SK-N-SH (cell line): Measurements from ENCODE around the gene TBL3. TPM values are rescaled to one million over a fixed set of nuclear protein-coding genes. Genes with fewer than 3 reads are reported as not detected.

Experiments used
- CTCF ChIA-PET: fragments of 300-600, 350-600 bp; formaldehyde crosslinking; extraction: SDS; loops from one replicate; lab custom pipeline; 2021; lab: Yijun Ruan, JAX
- POLR2A ChIA-PET: fragments of 350-600 bp; sonication (Branson Sonifier 250); formaldehyde crosslinking; extraction: SDS; loops from one replicate; lab custom pipeline; 2020; ENCODE audit warnings: antibody characterized with exemption, inconsistent platforms; lab: Yijun Ruan, JAX
- DNase-seq: peaks from one replicate; pipeline ENCODE4 v3.0.0; 2012
- H2AFZ ChIP-seq: fragments of 200-600 bp; sonication (generic); 2 replicates; pipeline ENCODE4 v1.8.1; 2016; ENCODE audit warnings: antibody characterized with exemption, mild to moderate bottlenecking, low read depth
- H3F3A ChIP-seq: fragments of 200-600 bp; sonication (generic); replicated peaks from 2 replicates; pipeline ENCODE3; 2016; ENCODE audit warnings: antibody characterized with exemption, mild to moderate bottlenecking; ENCODE audit not compliant: insufficient read depth
- H3K27ac ChIP-seq, 2 experiments: fragments of 200-500 bp in 1 of 2; fragments of 200-600 bp in 1 of 2; sonication (Bioruptor generic) in 1 of 2; sonication (generic), shearing (Covaris generic) in 1 of 2; 2 replicates each; pipeline versions ENCODE4 v1.5.1 to v1.6.1; 2014 to 2016; ENCODE audit warnings: low read depth in 2 of 2, inconsistent platforms in 1 of 2, low read length in 1 of 2, mild to moderate bottlenecking in 1 of 2, mixed read lengths in 1 of 2
- H3K27me3 ChIP-seq: fragments of 200-600 bp; sonication (generic), shearing (Covaris generic); 2 replicates; pipeline ENCODE4 v1.6.1; 2016; ENCODE audit warnings: mixed run types; ENCODE audit not compliant: insufficient read depth
- H3K36me3 ChIP-seq, 2 experiments: fragments of 200-500 bp in 1 of 2; fragments of 200-600 bp in 1 of 2; sonication (Bioruptor generic) in 1 of 2; sonication (generic) in 1 of 2; replicated peaks in 1 of 2; 2 replicates each; pipeline versions ENCODE3 to v1.5.1; 2014 to 2016; ENCODE audit warnings: low read length in 1 of 2, mild to moderate bottlenecking in 1 of 2; ENCODE audit not compliant: insufficient read depth in 2 of 2, control insufficient read depth in 1 of 2
- H3K4me1 ChIP-seq, 2 experiments: fragments of 200-500 bp in 1 of 2; fragments of 200-600 bp in 1 of 2; sonication (Bioruptor generic) in 1 of 2; sonication (generic), shearing (Covaris generic) in 1 of 2; 2 replicates each; pipeline versions ENCODE4 v1.5.1 to v1.6.1; 2014 to 2016; ENCODE audit warnings: low read depth in 1 of 2, low read length in 1 of 2, mixed run types in 1 of 2; ENCODE audit not compliant: insufficient read depth in 2 of 2, control insufficient read depth in 1 of 2
- H3K4me2 ChIP-seq: fragments of 200-600 bp; sonication (generic), shearing (Covaris generic); 2 replicates; pipeline ENCODE4 v1.6.1; 2017; ENCODE audit warnings: mixed run types
- H3K4me3 ChIP-seq, 2 experiments: fragments of 200-500 bp in 1 of 2; fragments of 200-600 bp in 1 of 2; sonication (Bioruptor generic) in 1 of 2; sonication (generic), shearing (Covaris generic) in 1 of 2; 2 replicates each; pipeline versions ENCODE4 v1.5.1 to v1.8.1; 2014 to 2016; ENCODE audit warnings: low read depth in 2 of 2, inconsistent platforms in 1 of 2, low read length in 1 of 2, mild to moderate bottlenecking in 1 of 2, mixed read lengths in 1 of 2, moderate library complexity in 1 of 2
- H3K79me2 ChIP-seq: fragments of 200-600 bp; sonication (generic); 2 replicates; pipeline ENCODE4 v1.8.1; 2017; ENCODE audit warnings: mild to moderate bottlenecking; ENCODE audit not compliant: insufficient read depth
- H3K9ac ChIP-seq: fragments of 200-600 bp; sonication (generic); 2 replicates; pipeline ENCODE4 v1.6.1; 2017; ENCODE audit warnings: mixed run types
- H3K9me2 ChIP-seq: fragments of 200-600 bp; sonication (generic); 2 replicates; pipeline ENCODE4 v1.6.1; 2017; ENCODE audit warnings: mixed run types
- H3K9me3 ChIP-seq: fragments of 200-600 bp; sonication (generic); 2 replicates; pipeline ENCODE4 v1.6.1; 2017; ENCODE audit warnings: mixed run types, mild to moderate bottlenecking, moderate library complexity
- H4K20me1 ChIP-seq: fragments of 200-600 bp; sonication (generic); 2 replicates; pipeline ENCODE4 v1.6.1; 2017; ENCODE audit warnings: mild to moderate bottlenecking, mixed run types; ENCODE audit not compliant: insufficient read depth
- CHD2 ChIP-seq: fragments of 150-350 bp; IDR thresholded peaks from 2 replicates; pipeline ENCODE4 v1.6.1; 2018; ENCODE audit warnings: low read length; ENCODE audit not compliant: partially characterized antibody
- ELF1 ChIP-seq: IDR thresholded peaks from 2 replicates; pipeline ENCODE4 v1.4.0; 2012
- NFIC ChIP-seq: IDR thresholded peaks from 2 replicates; pipeline ENCODE4 v1.4.0; 2012; ENCODE audit warnings: borderline replicate concordance
- RCOR1 ChIP-seq: fragments of 150-350 bp; IDR thresholded peaks from 2 replicates; pipeline ENCODE4 v1.6.1; 2017; ENCODE audit warnings: antibody characterized with exemption, low read length
- SIN3A ChIP-seq: IDR thresholded peaks from 2 replicates; pipeline ENCODE4 v1.6.1; 2012; ENCODE audit warnings: low read depth, mild to moderate bottlenecking, low read length, moderate library complexity, borderline replicate concordance
- WGBS: methylation state at CpG from one replicate; pipeline ENCODE4 v1.1.6; 2017; ENCODE audit warnings: low lambda C conversion rate; 5-methylcytosine and 5-hydroxymethylcytosine counted together
- polyA plus RNA-seq, 3 experiments: library from polyadenylated mRNA; depleted of rRNA; stranded (reverse); fragments of >200 nt; gene quantifications; 2 replicates each; pipeline ENCODE4 v1.2.3, GENCODE V29; 2012
- TF ChIP-seq, protein P1 (sequence below): IDR thresholded peaks from 2 replicates; pipeline ENCODE4 v1.4.0; 2012; ENCODE audit warnings: low read depth, borderline replicate concordance
- TF ChIP-seq, protein P2 (sequence below): IDR thresholded peaks from 2 replicates; pipeline ENCODE4 v1.6.1; 2012; ENCODE audit warnings: mild to moderate bottlenecking, low read depth, low read length, moderate library complexity
- TF ChIP-seq, protein P3 (sequence below): IDR thresholded peaks from 2 replicates; pipeline ENCODE4; 2012
- TF ChIP-seq, protein P4 (sequence below): fragments of 150-350 bp; IDR thresholded peaks from 2 replicates; pipeline ENCODE4 v1.6.1; 2016; ENCODE audit warnings: mild to moderate bottlenecking, low read depth, low read length

The TBL3 gene
- polyA plus RNA-seq, 1 of the 3 experiments (the other 2 are of a cell fraction), result 37.1 TPM

DNA sequence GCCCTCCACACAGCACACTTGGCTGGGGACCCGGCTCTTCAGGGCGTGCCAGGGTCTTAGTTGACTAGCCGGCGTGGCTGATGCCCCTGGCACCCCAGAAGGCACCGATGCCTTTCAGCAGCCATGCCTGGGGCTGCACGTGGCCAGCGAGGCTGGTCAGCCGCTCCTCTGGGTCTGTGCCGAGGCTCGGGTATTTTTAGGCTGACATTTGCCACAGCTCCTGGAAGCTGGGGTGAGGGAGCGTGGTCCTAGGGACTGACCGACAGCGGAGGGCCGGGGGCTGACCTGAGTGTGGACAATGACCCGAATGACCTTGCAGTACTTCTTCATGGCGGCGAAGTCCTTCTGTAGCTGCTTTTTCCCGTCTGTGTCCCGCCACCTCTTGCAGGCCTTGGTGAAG lies 21.3 kb upstream of the TBL3 start:
- CTCF ChIA-PET, result interaction anchor here (1.1 to 2.1 kb wide), 3 partner anchors 8 to 21 kb away, joined by 3 to 13 read pairs (median 5); no protein-coding TSS in a partner anchor

More for the DNA sequence above, 21.3 kb upstream of the TBL3 start:
- Histone ChIP-seq H3K27ac (no peak overlapping the region), H4K20me1 (no peaks in the 10 kb centered on the region)
- no peak for DNase-seq
- TF ChIP-seq, protein P1, sequence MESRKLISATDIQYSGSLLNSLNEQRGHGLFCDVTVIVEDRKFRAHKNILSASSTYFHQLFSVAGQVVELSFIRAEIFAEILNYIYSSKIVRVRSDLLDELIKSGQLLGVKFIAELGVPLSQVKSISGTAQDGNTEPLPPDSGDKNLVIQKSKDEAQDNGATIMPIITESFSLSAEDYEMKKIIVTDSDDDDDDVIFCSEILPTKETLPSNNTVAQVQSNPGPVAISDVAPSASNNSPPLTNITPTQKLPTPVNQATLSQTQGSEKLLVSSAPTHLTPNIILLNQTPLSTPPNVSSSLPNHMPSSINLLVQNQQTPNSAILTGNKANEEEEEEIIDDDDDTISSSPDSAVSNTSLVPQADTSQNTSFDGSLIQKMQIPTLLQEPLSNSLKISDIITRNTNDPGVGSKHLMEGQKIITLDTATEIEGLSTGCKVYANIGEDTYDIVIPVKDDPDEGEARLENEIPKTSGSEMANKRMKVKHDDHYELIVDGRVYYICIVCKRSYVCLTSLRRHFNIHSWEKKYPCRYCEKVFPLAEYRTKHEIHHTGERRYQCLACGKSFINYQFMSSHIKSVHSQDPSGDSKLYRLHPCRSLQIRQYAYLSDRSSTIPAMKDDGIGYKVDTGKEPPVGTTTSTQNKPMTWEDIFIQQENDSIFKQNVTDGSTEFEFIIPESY, result no peak
- TF ChIP-seq, protein P2, sequence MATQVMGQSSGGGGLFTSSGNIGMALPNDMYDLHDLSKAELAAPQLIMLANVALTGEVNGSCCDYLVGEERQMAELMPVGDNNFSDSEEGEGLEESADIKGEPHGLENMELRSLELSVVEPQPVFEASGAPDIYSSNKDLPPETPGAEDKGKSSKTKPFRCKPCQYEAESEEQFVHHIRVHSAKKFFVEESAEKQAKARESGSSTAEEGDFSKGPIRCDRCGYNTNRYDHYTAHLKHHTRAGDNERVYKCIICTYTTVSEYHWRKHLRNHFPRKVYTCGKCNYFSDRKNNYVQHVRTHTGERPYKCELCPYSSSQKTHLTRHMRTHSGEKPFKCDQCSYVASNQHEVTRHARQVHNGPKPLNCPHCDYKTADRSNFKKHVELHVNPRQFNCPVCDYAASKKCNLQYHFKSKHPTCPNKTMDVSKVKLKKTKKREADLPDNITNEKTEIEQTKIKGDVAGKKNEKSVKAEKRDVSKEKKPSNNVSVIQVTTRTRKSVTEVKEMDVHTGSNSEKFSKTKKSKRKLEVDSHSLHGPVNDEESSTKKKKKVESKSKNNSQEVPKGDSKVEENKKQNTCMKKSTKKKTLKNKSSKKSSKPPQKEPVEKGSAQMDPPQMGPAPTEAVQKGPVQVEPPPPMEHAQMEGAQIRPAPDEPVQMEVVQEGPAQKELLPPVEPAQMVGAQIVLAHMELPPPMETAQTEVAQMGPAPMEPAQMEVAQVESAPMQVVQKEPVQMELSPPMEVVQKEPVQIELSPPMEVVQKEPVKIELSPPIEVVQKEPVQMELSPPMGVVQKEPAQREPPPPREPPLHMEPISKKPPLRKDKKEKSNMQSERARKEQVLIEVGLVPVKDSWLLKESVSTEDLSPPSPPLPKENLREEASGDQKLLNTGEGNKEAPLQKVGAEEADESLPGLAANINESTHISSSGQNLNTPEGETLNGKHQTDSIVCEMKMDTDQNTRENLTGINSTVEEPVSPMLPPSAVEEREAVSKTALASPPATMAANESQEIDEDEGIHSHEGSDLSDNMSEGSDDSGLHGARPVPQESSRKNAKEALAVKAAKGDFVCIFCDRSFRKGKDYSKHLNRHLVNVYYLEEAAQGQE, result no peak
- TF ChIP-seq, protein P3, sequence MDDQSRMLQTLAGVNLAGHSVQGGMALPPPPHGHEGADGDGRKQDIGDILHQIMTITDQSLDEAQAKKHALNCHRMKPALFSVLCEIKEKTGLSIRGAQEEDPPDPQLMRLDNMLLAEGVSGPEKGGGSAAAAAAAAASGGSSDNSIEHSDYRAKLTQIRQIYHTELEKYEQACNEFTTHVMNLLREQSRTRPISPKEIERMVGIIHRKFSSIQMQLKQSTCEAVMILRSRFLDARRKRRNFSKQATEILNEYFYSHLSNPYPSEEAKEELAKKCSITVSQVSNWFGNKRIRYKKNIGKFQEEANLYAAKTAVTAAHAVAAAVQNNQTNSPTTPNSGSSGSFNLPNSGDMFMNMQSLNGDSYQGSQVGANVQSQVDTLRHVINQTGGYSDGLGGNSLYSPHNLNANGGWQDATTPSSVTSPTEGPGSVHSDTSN, result no peak
- TF ChIP-seq, protein P4, sequence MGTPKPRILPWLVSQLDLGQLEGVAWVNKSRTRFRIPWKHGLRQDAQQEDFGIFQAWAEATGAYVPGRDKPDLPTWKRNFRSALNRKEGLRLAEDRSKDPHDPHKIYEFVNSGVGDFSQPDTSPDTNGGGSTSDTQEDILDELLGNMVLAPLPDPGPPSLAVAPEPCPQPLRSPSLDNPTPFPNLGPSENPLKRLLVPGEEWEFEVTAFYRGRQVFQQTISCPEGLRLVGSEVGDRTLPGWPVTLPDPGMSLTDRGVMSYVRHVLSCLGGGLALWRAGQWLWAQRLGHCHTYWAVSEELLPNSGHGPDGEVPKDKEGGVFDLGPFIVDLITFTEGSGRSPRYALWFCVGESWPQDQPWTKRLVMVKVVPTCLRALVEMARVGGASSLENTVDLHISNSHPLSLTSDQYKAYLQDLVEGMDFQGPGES, result no peak
- TF ChIP-seq SIN3A (no peak), ELF1 (no peak), NFIC (no peak), RCOR1 (no peak), CHD2 (no peak)
- TF ChIP-seq, all 33 proteins: peak for 0
- Histone ChIP-seq H3K9ac (no peak overlapping the region), H3K4me1 (peaks cover 0 to 9% of the 10 kb centered on the region in 2 experiments; a peak in 1 of 4 replicates), H3K27me3 (no peaks in the 10 kb centered on the region), H3K79me2 (no peaks in the 10 kb centered on the region), H3K9me3 (no peaks in the 10 kb centered on the region), H3K4me2 (no peak overlapping the region), H3K36me3 (no peaks in the 10 kb centered on the region), H3F3A (no peaks in the 10 kb centered on the region), H3K9me2 (no peaks in the 10 kb centered on the region), H2AFZ (no peak overlapping the region), H3K4me3 (no peak overlapping the region)
- WGBS, result 83% methylated on average over 5 of the region's 19 CpGs
- POLR2A ChIA-PET, result no interaction called here
